GM19324 (cell line): ENCODE measurements around the gene ATP6V1D.
A peak's percentile ranks its signal among the peaks of the same experiment; 100 is the strongest.
"Not testable (repeated sequence)": the region's sequence is repeated elsewhere in the genome, so short reads cannot be mapped to it uniquely, and the experiment has no call there.

Experiments used
- ATAC-seq: cut with Tn5 transposase; IDR thresholded peaks from one replicate; pipeline ENCODE4 v1.9.1; 2021; ENCODE audit warnings: mild to moderate bottlenecking, moderate library complexity; ENCODE audit not compliant: unreplicated experiment, low FRiP score

ATP6V1D gene

DNA sequence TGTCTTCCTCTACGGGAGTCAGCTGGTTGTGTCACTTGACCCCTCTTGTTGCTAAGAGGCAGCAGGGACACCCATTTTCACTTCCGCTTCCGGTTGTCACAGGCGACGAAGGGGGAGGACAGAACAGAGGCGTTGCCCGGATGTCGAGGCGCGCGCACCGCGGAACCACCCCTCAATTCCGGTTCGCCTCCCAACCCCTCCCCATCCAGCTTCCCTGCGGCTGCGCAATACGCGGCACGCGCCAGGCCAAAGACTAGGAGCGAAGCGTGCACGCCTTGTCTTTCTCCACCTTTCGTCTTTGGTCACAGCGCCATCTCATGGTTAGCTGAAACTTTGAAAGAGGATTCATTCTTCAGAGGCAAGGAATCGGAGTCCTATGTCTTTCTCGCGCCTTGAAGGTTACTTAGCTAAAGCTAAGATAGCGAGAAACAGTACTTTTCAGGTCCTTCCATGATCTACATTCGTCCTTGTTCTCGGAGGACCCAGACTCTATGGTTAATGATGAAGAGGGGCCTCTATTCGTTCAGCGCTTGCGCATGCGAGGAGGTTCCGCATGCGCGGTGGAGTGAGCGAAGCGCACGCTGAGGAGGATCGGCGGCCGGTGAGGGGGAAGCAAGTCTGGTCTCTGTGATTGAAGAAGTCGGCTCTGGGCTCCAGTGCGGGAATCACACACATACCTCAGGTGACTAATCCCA lies at the start of gene ATP6V1D, which contains the start of gene EIF2S1:
Gene ATP6V1D, minus strand, starts transcription at position 30 of the 695 bp plus-strand sequence. CDS start 106 bp downstream, outside the sequence.
Gene EIF2S1, plus strand, starts transcription at position 554 of the 695 bp plus-strand sequence. CDS start 4,440 bp downstream, outside the sequence.
- ATAC-seq = peak; percentile 94

GRCh38 chr14:67408122-67408801 lies 48.7 kb upstream of the ATP6V1D start:
- not testable (repeated sequence) for ATAC-seq

- ATAC-seq = no peak
Observed at GRCh38 chr14:67405771-67406170, 46.2 kb upstream of the ATP6V1D start.

DNA sequence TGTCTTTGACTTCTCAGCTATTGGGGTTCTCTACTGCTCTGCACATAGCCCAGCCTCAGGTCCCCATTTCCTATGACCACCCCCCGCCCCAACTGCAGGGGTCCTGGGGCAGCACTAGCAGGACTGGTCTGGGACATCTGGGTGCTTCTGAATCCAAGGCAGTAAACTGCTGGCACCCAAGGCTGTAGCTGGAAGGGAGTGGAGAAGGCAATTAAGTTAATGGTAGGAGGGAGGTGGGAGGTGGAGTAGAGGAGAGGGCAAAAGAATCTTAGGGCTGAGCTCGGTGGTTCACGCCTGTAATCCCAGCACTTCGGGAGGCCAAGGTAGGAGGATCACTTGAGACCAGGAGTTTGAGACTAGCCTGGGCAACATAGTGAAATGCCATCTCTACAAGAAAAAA lies 40.8 kb upstream of the ATP6V1D start:
- no peak for ATAC-seq

GRCh38 chr14:67397536-67397935 lies 37.9 kb upstream of the ATP6V1D start:
- no peak for ATAC-seq

GRCh38 chr14:67396381-67396970 lies 36.9 kb upstream of the ATP6V1D start:
- no peak for ATAC-seq

DNA sequence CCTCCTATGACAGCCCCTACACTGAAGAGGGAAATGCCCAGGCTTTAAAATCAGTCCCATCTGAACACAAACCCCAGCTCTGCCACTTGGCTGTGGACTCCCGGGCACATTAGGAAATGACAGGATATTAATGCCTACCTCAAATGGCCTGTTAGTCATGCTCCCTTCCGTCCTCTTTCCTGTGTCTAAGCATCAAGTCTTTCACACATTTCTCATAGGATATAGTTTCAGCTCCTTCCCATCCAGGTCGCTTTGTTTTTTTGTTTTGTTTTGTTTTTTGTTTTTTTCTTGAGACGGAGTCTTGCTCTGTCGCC lies 36.2 kb upstream of the ATP6V1D start:
- ATAC-seq = no peak

- no peak for ATAC-seq
Observed at GRCh38 chr14:67395086-67395875, 35.7 kb upstream of the ATP6V1D start.

DNA sequence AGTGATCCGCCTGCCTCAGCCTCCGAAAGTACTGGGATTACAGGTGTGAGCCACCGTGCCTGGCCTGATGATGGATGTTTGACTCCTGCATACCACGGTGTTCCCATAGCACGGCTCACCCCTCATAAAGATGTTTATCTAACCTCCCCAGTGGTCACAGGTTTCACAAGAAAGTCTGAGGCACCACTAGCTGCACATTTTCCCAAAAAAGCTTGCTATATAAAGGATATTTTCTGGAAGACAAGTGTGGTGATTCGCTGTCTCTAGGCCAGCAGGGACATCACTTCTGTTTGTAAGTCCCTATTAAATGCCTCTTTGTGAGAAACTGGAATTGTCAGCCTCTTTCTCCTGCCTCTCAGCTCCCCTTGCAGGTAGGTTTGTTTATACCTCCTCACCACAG lies 34.1 kb upstream of the ATP6V1D start:
- no peak for ATAC-seq

- no peak for ATAC-seq
Observed at GRCh38 chr14:67392800-67393199, 33.2 kb upstream of the ATP6V1D start.

DNA sequence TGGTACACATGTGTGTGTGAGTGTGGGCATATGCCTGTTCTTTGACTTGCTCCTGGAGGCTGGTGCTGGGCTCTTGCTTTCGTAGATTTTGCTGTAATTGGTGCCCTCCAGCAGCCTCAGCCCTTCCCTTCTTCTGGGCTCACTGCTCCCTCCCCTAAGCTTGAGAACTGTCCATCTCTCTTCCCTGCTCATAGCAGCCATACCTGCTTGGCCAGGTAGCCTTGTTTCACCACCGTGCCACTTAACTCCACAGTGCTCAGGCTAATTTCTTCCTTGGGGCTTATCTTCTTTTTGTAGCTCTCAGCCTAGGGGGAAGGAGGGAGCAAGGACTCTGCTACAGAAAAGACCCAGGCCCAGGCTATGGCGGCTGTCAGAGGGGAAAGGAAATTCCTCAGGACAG lies 32.5 kb upstream of the ATP6V1D start:
- ATAC-seq = no peak

GRCh38 chr14:67391268-67391667 lies 31.7 kb upstream of the ATP6V1D start:
- no peak for ATAC-seq

DNA sequence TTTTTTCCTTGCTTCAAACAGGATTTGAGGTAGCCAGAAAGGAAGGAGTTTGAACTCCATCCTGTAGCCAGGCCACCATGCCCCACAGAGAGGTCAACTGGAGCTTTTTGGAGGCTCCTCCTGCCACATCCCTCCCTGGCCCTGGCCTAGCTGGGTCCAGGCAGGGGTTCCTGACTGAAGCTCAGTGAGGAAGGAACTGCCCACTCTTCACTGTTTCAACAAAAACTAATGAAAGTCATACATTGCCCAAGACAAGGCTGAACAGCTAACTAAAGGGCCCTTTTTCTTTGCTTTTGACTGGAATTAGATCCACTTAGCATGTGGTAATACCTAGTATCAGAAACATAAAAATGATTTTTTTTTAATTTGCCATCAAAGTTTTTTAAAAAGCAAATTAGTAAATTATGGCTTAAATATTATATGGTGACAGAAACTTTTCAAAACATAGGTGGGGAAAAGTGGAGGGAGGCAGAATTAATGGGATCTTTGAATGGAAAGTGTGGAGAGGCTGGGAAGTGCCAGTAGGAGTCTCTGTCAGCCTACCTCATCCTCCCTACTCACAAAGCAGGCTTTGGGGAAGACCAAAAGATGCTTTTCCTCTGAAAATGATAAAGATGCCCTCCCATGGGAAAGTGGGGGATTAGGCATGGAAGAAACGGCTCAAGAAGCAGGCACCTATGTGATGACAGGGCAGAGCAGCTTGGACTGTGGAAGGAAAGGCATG lies 30.4 kb upstream of the ATP6V1D start:
- no peak for ATAC-seq

DNA sequence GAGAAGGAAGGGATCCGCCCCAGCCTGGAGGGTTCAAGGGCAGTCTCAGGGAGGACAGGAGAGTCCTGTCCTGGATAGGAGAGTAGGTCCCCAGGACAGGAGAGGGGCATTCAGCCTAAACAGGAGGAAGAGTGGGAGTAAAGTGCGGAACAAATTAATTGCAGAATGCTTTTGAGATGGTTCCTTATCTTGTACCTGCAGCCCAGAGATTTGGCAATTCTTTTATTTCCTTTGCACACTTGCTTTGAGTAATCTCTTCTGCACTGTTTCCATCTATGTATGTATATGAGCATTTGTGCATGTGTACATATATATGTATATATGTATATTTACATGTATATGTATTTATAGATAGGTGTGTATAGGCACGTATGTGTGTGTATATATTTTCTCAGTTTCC lies 29.7 kb upstream of the ATP6V1D start:
- no peak for ATAC-seq

- no peak for ATAC-seq
Observed at GRCh38 chr14:67387195-67387594, 27.6 kb upstream of the ATP6V1D start.

GRCh38 chr14:67385618-67386017 lies 26.0 kb upstream of the ATP6V1D start:
- ATAC-seq = no peak

GRCh38 chr14:67385120-67385519 lies 25.5 kb upstream of the ATP6V1D start:
- no peak for ATAC-seq

GRCh38 chr14:67377916-67378315 lies 18.3 kb upstream of the ATP6V1D start:
- no peak for ATAC-seq

GRCh38 chr14:67373347-67373746 lies 13.7 kb upstream of the ATP6V1D start:
- no peak for ATAC-seq

DNA sequence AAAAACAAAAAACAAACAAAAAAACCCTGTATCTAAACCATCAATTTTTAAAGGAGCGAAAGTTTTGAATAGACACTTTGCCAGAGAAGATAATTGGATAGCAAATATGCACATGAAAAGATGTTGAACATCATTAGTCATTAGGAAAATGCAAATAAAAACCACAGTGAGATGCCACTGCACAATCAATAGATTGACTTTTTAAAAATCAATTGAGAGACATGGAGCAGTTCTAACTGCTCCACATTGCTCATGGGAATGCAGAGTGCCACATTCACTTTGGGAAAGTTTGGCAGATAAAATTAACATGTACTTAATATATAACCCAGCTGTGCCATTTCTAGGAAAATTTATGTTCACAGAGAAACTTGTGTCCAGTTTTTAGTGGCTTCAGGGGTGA lies 13.2 kb upstream of the ATP6V1D start:
- no peak for ATAC-seq
